ENCODE results near the gene NSG2. TPM values are rescaled to one million over a fixed set of nuclear protein-coding genes. Genes with fewer than 3 reads are reported as not detected.

NSG2 gene
- total and polyA plus RNA-seq, 12 donors: 0.11 to 0.82 (median 0.34) TPM; not detected in 2

- Histone ChIP-seq H3K36me3 (no peaks in the 10 kb centered on the region), H3K27ac (no peak overlapping the region), H3K4me3 (no peak overlapping the region), H3K9me3 (no peaks in the 10 kb centered on the region), H3K4me1 (no peaks in the 10 kb centered on the region), H3K27me3 (peaks cover 0 to 6% (median 0%) of the 10 kb centered on the region in 7 donors)
- intact Hi-C loops (cut with DNase I): no loop called here
- no peak for TF ChIP-seq CTCF (IDR thresholded peaks at IDR 0.05)
- no peak for DNase-seq
- no peak for ATAC-seq
Measured at GRCh38 chr5:174003795-174004194, 41.7 kb upstream of the NSG2 start.

- DNase-seq (no peak), ATAC-seq (no peak)
- peaks cover 0 to 6% (median 0%) of the 10 kb centered on the region in 7 donors for H3K27me3 ChIP-seq
- no peak overlapping the region for H3K4me3 ChIP-seq
- H3K4me1 ChIP-seq: no peaks in the 10 kb centered on the region
- H3K36me3 ChIP-seq: no peaks in the 10 kb centered on the region
- 88 to 90% methylated on average over 5 of the region's 5 CpGs for WGBS, 2 donors
- intact Hi-C loops (cut with DNase I): no loop called here
- no peaks in the 10 kb centered on the region for H3K9me3 ChIP-seq
- H3K27ac ChIP-seq: no peak overlapping the region
- no peak for TF ChIP-seq CTCF (IDR thresholded peaks at IDR 0.05)
Measured at GRCh38 chr5:174008922-174009321, 36.6 kb upstream of the NSG2 start.

- intact Hi-C loops (cut with DNase I): no loop called here
- 71 to 77% methylated on average over 1 of the region's 1 CpG for WGBS, 2 donors
- ATAC-seq: no peak
Measured at GRCh38 chr5:174010365-174010764, 35.1 kb upstream of the NSG2 start.

GRCh38 chr5:174011441-174011840 lies 34.1 kb upstream of the NSG2 start:
- Histone ChIP-seq H3K27me3 (peaks cover 0 to 3% (median 0%) of the 10 kb centered on the region in 7 donors), H3K27ac (no peak overlapping the region), H3K4me3 (no peak overlapping the region), H3K36me3 (no peaks in the 10 kb centered on the region), H3K4me1 (no peaks in the 10 kb centered on the region), H3K9me3 (peaks cover 0 to 4% (median 0%) of the 10 kb centered on the region in 11 donors)
- no peak for TF ChIP-seq CTCF (IDR thresholded peaks at IDR 0.05)
- ATAC-seq: no peak
- WGBS, 2 donors: 48 to 54% methylated on average over 3 of the region's 3 CpGs
- DNase-seq: no peak
- intact Hi-C loops (cut with DNase I): no loop called here

More at GRCh38 chr5:174010365-174010764, 35.1 kb upstream of the NSG2 start:
- Histone ChIP-seq H3K4me3 (no peak overlapping the region), H3K27me3 (peaks cover 0 to 6% (median 0%) of the 10 kb centered on the region in 7 donors), H3K36me3 (no peaks in the 10 kb centered on the region), H3K9me3 (peaks cover 0 to 4% (median 0%) of the 10 kb centered on the region in 11 donors), H3K4me1 (no peaks in the 10 kb centered on the region), H3K27ac (no peak overlapping the region)
- TF ChIP-seq CTCF (IDR thresholded peaks at IDR 0.05): no peak
- no peak for DNase-seq

Measured in heart right ventricle (tissue), 16 donors.